Nephron (organoid): ENCODE measurements around the gene TSPAN5.

Source experiments
- H3K27ac Mint-ChIP-seq, 3 experiments: 2 replicates each; pipeline ENCODE4 v1.8.0; 2020; ENCODE audit warnings: mixed read lengths in 3 of 3, mild to moderate bottlenecking in 2 of 3, moderate library complexity in 1 of 3
- H3K27me3 Mint-ChIP-seq: 2 replicates; pipeline ENCODE4 v1.8.0; 2021; ENCODE audit warnings: low read depth, mild to moderate bottlenecking, moderate library complexity, mixed read lengths
- H3K36me3 Mint-ChIP-seq: 2 replicates; pipeline ENCODE4 v1.8.0; 2020; ENCODE audit warnings: low read depth, mixed read lengths
- H3K4me1 Mint-ChIP-seq: 2 replicates; pipeline ENCODE4 v1.8.0; 2020; ENCODE audit warnings: mixed read lengths
- H3K4me3 Mint-ChIP-seq, 3 experiments: 2 replicates each; pipeline ENCODE4 v1.8.0; 2020; ENCODE audit warnings: mild to moderate bottlenecking in 3 of 3, mixed read lengths in 3 of 3, moderate library complexity in 2 of 3
- H3K9me3 Mint-ChIP-seq: 2 replicates; pipeline ENCODE4 v1.8.0; 2020; ENCODE audit warnings: mixed read lengths
- TF ChIP-seq, protein P1 (sequence below), 3 experiments: fragments of 200-600 bp; sonication (generic); IDR thresholded peaks; one replicate each; pipeline ENCODE4 v1.5.0; 2021; ENCODE audit warnings: antibody characterized with exemption in 3 of 3; ENCODE audit not compliant: unreplicated experiment in 3 of 3

The TSPAN5 gene

DNA sequence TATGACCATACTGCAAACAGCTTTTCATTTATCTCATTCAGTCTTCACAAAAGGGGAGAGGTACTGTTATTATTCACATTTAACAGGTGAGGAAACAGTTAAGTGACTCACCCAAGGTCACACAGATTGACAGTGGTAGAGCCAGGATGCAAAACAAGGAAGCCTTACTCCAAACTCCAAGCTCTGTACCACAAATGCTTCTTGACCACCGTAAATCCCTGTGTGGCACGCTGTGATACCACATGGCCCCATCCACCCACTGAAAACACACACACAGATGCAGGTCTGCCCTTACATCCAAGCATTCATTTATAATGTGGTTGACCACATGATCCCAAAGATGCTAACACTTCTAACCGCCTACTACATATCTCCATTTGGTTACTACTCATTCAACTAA, 129.5 kb downstream of the TSPAN5 start:
- Mint-ChIP-seq H3K4me1 (peaks cover 16% of the 10 kb centered on the region), H3K9me3 (peaks cover under 1% of the 10 kb centered on the region), H3K36me3 (no peaks in the 10 kb centered on the region), H3K27me3 (no peaks in the 10 kb centered on the region), H3K4me3 (no peak overlapping the region), H3K27ac (no peak overlapping the region)
- TF ChIP-seq, protein P1, sequence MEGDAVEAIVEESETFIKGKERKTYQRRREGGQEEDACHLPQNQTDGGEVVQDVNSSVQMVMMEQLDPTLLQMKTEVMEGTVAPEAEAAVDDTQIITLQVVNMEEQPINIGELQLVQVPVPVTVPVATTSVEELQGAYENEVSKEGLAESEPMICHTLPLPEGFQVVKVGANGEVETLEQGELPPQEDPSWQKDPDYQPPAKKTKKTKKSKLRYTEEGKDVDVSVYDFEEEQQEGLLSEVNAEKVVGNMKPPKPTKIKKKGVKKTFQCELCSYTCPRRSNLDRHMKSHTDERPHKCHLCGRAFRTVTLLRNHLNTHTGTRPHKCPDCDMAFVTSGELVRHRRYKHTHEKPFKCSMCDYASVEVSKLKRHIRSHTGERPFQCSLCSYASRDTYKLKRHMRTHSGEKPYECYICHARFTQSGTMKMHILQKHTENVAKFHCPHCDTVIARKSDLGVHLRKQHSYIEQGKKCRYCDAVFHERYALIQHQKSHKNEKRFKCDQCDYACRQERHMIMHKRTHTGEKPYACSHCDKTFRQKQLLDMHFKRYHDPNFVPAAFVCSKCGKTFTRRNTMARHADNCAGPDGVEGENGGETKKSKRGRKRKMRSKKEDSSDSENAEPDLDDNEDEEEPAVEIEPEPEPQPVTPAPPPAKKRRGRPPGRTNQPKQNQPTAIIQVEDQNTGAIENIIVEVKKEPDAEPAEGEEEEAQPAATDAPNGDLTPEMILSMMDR (IDR thresholded peaks at IDR 0.05; ENCODE audit: unreplicated experiment in 3 of 3): no peak

DNA sequence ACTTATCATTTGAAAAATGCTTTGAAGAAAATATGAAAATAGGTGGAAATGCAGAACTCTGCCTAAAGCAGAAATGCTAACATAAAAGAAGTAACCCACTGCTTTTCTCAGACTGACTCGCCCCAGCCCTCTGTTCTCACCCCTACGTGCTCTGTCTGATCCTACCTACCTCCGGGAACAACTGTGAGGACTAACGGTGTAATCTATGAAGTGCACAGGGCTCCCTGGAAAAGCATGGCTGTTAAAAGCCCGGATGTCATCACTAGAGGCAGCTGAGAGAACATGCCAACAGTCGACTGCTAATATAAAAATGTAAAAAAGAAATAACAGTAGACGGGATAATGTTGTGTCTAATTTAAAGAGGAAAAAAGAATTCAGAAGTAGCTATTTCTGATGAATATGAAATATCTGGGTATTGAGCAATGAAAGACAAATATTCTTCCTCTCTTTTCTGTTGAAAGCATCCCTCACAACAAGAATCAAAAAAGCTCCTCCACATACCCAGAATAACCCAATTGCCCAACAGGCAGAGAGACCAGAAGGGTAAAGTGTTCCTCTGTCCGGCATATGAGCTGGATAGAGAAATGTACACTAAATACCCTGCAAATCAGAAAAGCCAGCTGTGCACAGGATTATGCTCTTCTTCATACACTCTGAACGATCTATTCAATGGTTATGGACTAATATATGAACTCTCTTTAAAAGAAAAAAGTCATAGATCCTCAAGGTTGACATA, 130.7 kb downstream of the TSPAN5 start:
- no peaks in the 10 kb centered on the region for H3K36me3 Mint-ChIP-seq
- H3K27ac Mint-ChIP-seq: no peak overlapping the region
- H3K4me3 Mint-ChIP-seq: no peak overlapping the region
- peaks cover 25% of the 10 kb centered on the region for H3K4me1 Mint-ChIP-seq
- H3K9me3 Mint-ChIP-seq: no peaks in the 10 kb centered on the region
- TF ChIP-seq, protein P1 (IDR thresholded peaks at IDR 0.05; ENCODE audit: unreplicated experiment in 3 of 3): no peak
- no peaks in the 10 kb centered on the region for H3K27me3 Mint-ChIP-seq

DNA sequence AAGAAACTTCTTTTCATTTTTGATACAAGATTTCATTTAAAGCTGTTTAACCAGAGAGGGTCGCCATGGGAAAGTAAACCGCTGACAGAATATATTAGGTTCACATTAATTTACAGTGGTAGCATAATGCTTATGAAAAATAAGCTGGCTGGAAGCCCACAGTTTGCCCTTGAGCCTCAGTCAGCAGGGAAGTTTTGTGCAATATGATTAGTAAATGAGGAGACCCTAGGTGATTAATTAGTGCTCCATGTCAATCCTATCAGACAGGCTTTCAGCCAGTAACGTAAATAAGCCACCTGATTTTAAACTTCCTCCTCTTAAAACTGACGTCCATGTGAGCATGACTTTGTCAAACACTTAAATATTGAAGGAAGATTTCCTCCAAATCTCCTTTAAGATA, 134.2 kb downstream of the TSPAN5 start:
- Mint-ChIP-seq H3K27ac (peak overlapping the region in 2 of 3 experiments; percentile 79 to 89), H3K4me3 (no peak overlapping the region), H3K27me3 (no peaks in the 10 kb centered on the region), H3K36me3 (no peaks in the 10 kb centered on the region), H3K4me1 (peaks cover 51% of the 10 kb centered on the region), H3K9me3 (no peaks in the 10 kb centered on the region)
- TF ChIP-seq, protein P1 (IDR thresholded peaks at IDR 0.05; ENCODE audit: unreplicated experiment in 3 of 3): no peak

DNA sequence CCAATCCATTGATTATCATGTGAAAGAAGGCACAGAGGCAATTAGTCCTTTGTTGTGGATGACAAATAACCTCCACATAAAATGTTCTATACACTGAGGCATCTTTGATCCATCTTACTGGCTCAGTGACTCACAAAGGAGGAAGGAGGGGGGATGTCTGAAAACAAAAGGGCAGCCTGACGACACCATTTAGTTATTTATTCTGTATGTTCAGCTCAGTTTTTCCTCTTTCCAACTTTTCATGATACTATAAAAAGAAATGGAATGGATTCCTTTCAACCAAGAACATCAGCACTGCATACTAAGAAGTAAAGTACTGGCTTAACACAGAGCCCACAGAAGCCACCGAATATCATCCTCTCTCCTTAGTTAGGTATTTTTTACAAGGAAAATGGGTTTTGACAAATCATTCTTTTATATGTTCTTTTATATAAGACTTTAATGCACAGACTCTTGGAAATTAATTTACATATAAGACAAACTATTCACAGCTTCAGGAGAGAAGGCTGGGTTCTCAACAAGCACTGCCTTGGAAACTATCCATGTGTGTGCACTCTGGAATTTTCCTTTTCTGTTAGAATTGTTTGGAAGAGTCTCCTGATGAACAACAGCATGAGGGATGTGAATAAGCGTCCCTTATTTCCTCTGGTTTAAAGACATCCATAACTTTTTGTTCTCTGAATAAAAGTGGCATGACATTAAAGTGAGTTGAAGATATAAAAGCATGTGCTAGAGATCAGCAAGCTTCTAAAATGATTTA, 135.6 kb downstream of the TSPAN5 start:
- H3K36me3 Mint-ChIP-seq: no peaks in the 10 kb centered on the region
- peak overlapping the region; percentile 7 to 79 (median 66) for H3K27ac Mint-ChIP-seq
- no peaks in the 10 kb centered on the region for H3K27me3 Mint-ChIP-seq
- peaks cover 65% of the 10 kb centered on the region for H3K4me1 Mint-ChIP-seq
- TF ChIP-seq, protein P1 (IDR thresholded peaks at IDR 0.05; ENCODE audit: unreplicated experiment in 3 of 3): no peak
- no peak overlapping the region for H3K4me3 Mint-ChIP-seq
- no peaks in the 10 kb centered on the region for H3K9me3 Mint-ChIP-seq

DNA sequence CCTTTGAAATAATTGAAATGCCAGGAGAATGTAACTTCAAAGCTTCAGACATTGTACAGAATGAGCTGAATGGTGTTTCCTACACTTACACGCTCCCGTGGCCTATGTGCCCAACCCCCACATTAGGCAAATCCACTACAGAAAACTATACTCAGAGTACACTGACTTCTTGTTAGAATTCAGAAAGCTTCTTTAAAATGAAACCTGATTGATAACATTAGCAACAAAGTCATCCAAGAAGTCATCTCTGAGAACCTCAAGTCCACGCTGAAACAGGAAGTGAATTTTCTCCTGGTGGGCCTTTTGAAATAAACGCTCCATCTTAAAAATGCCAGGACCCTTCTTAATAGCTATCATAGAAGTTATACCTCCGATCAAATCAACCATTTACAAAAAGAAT, 136.3 kb downstream of the TSPAN5 start:
- Mint-ChIP-seq H3K36me3 (no peaks in the 10 kb centered on the region), H3K27ac (peak overlapping the region; percentile 36 to 79 (median 66)), H3K27me3 (no peaks in the 10 kb centered on the region), H3K4me3 (no peak overlapping the region), H3K4me1 (peaks cover 67% of the 10 kb centered on the region), H3K9me3 (no peaks in the 10 kb centered on the region)
- TF ChIP-seq, protein P1 (IDR thresholded peaks at IDR 0.05; ENCODE audit: unreplicated experiment in 3 of 3): no peak
